ENCODE measurements around the gene CNTNAP2. TPM values are rescaled to one million over a fixed set of nuclear protein-coding genes. Genes with fewer than 3 reads are reported as not detected.
"Not testable (repeated sequence)": the region's sequence is repeated elsewhere in the genome, so short reads cannot be mapped to it uniquely, and the experiment has no call there.

CNTNAP2 gene
- total RNA-seq, 2 experiments from 2014 or later = not detected

GRCh38 chr7:148020679-148021078 is 1904.1 kb downstream of the CNTNAP2 start:
- POLR2A ChIA-PET = no interaction called here
- CTCF ChIA-PET = no interaction called here

- ChIA-PET CTCF (no interaction called here), POLR2A (no interaction called here)
Observed at GRCh38 chr7:148021507-148022045, 1905.0 kb downstream of the CNTNAP2 start.

GRCh38 chr7:148022832-148023231 is 1906.2 kb downstream of the CNTNAP2 start:
- CTCF ChIA-PET = no interaction called here
- POLR2A ChIA-PET = no interaction called here

DNA sequence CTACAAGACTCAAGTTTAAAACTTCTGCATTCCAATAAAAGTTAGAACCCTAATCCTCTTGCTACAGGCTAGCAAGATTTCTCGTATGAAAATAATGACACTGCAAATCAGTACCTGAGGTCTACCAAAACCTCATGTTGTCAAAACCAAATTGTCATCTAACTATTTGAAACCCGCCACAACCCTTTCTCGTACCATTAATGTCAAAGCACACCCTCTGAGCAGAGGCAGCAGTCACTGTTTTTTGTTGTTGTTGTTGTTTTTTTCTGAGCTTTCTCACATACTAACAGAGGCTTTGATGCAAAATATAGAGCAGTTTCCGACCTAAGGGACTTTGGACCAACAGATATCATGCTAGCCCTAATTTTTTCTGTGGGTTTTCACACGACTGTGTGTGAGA is 1910.1 kb downstream of the CNTNAP2 start:
- POLR2A ChIA-PET = no interaction called here
- CTCF ChIA-PET = no interaction called here

DNA sequence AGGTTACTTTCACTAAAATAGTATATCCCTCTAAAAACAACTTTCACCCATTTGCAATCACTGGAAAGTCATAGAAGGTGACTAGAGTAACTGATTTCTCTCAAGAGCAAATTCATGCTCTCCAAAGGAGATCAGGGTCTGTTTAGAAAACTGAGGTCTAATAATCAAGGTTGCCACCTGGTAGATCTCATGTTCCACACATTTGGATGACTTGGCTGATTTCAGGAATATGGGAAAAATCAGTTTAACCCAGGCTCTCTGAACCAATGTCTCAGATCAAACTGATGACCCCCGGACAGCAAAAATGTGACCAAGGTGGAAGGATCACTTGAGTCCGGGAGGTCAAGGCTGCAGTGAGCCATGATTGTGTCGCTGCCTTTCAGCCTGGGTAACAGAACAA is 1911.6 kb downstream of the CNTNAP2 start:
- CTCF ChIA-PET = no interaction called here
- POLR2A ChIA-PET = no interaction called here

DNA sequence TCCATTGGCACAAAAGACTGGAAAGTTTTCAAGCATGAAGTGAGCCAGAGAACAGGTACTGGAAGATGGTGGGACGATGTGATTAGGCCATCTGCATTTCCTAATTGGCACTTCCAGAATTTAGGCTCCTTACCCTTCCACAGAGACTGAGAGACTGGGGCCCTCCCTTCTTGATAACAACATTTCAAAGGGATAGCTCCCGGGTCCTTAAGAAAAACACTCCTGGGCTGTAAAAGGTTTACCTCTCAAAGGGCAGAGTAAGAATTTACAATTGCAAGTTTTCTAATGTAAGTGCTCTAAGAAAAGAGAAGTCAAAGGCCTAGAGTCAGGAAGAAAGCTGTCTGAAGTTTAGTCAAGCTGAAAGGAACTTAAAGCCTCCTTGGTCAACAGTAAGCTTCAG is 1914.4 kb downstream of the CNTNAP2 start:
- ChIA-PET POLR2A (no interaction called here), CTCF (no interaction called here)

- POLR2A ChIA-PET = no interaction called here
- CTCF ChIA-PET = no interaction called here
Observed at GRCh38 chr7:148031811-148032210, 1915.2 kb downstream of the CNTNAP2 start.

DNA sequence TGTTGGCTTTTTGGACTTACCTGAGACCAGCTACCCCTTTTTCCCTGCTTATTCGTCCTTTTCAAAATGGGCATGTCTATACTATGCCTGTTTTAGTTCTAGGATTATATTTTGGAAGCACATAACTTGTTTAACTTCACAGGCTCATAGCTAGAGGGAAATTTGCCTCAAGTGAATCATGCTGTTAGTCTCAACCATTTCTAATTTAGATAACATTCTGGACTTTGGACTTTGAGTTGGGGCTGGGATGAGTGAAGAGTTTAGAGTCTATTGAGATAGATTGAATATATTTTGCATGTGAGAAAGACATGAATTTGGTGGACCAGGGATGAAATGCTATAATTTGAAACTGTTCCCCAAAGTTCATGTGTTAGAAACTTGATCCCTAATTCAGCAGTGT is 1919.3 kb downstream of the CNTNAP2 start:
- CTCF ChIA-PET = no interaction called here

GRCh38 chr7:148037044-148037443 is 1920.4 kb downstream of the CNTNAP2 start:
- CTCF ChIA-PET = no interaction called here
- POLR2A ChIA-PET = no interaction called here

More for the DNA sequence above, 1919.3 kb downstream of the CNTNAP2 start:
- POLR2A ChIA-PET = no interaction called here

GRCh38 chr7:148041156-148041555 is 1924.6 kb downstream of the CNTNAP2 start:
- ChIA-PET CTCF (no interaction called here), POLR2A (no interaction called here)

DNA sequence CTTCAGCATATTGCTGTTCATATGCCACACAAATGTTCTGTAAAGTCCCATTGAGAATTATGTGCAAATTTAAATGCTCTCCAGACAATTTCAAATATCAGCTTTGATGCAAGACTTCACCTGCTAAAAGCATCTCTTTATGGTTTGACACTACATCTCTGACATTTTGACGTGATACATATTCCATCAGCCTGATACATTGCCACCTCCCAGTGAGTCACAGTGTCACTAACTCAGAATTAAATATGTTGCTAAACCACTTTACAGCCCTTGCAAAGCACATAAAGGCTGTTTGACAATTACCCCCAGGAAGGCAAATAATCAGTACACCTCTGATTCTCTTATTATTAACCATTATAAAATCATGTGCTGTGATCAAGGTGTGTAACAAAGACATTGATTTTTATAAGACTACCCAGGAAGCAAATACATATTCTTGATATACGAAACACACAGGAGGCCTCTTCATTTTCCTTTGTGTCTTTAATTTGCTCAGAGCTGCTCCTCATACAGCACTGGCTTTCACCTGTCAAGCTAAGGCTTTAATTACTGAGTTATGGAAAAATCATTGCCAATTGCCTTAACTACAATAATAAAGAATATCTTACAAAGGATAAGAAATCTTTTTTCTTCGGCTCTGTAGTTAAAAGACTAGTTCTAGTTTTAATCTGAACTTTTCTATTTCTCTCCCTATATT is 1926.5 kb downstream of the CNTNAP2 start:
- ChIA-PET CTCF (no interaction called here), POLR2A (no interaction called here)

DNA sequence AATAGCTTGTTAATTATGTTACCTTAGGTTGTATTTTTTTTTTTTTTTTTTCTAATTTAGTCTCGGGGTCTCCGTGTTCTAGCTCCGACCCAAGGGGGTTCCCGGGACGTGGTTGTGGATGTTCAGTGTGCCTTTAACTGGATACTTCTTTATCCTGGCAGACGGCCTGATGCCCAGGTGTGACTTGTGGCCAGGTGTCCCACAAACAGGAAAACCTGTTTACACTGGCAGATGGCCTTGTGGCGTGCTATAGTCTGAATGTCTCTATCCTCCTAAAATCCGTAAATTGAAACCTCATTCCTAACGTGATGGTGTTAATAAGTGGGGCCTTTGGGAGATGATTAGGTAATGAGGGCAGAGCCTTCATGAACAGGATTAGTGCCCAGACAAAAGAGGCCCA is 1927.6 kb downstream of the CNTNAP2 start:
- ChIA-PET CTCF (no interaction called here), POLR2A (no interaction called here)

GRCh38 chr7:148045521-148045920 is 1928.9 kb downstream of the CNTNAP2 start:
- ChIA-PET POLR2A (no interaction called here), CTCF (no interaction called here)

DNA sequence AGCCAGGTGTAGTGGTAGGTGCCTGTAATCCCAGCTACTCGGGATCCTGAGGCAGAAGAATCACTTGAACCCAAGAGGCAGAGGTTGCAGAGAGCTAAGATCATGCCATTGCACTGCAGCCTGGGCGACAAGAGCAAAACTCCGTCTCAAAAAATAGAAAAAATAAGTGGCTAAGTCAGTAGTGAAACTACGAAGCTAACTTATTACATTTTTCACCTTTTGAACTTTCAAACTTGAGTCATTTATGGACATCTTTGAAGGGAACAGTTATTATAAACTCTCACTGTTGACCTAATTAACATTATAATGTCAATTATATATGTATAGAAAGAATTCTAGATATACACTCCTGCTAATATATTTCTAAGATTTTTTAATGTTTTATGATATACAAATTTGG is 1932.5 kb downstream of the CNTNAP2 start:
- ChIA-PET POLR2A (no interaction called here), CTCF (no interaction called here)

GRCh38 chr7:148050492-148051158 is 1934.0 kb downstream of the CNTNAP2 start:
- ChIA-PET CTCF (no interaction called here), POLR2A (no interaction called here)

- POLR2A ChIA-PET = no interaction called here
- CTCF ChIA-PET = no interaction called here
Observed at GRCh38 chr7:148056406-148056805, 1939.8 kb downstream of the CNTNAP2 start.

- CTCF ChIA-PET = no interaction called here
- POLR2A ChIA-PET = no interaction called here
Observed at GRCh38 chr7:148058092-148058491, 1941.5 kb downstream of the CNTNAP2 start.

DNA sequence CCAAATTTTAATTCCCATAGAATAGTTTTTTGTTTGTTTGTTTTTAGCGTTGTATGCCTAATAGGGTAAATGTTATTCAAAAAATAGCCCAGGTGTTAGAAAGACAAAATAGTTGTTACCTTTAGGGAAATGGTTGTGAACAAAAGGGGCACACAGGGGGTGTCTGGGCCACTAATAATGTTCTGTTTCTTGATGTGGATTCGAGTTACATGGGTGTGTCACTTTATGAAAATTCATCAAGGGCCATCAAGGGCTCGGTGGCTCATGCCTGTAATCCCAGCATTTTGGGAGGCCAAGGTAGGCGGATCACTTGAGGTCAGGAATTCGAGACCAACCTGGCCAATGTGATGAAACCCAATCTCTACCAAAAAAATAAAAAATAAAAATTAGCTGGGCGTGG is 1942.2 kb downstream of the CNTNAP2 start:
- ChIA-PET CTCF (no interaction called here), POLR2A (no interaction called here)

DNA sequence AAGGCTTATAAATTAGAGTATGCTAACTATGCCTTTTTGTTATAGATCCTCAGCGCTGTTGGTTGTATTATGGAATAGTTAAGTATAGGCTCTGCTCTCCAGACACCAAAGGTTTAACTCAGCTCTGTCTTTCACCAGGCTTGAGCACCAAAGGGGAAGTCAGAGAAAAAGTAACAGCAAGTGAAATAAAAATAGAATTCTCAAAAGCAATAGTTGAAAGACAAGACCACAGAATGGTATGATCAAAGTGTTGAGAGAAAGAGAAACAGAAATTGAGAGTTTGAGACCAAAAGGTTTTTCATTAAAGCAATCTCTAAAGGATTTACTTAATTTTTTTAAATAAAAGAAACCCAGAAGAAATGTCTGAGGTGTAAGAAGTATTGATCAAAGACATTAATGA is 1944.1 kb downstream of the CNTNAP2 start:
- CTCF ChIA-PET = no interaction called here
- POLR2A ChIA-PET = no interaction called here

- CTCF ChIA-PET, POLR2A ChIA-PET: not testable (repeated sequence)
Observed at GRCh38 chr7:148078111-148078510, 1961.5 kb downstream of the CNTNAP2 start.

GRCh38 chr7:148079206-148080080 is 1962.8 kb downstream of the CNTNAP2 start:
- ChIA-PET CTCF (no interaction called here), POLR2A (no interaction called here)

Data from activated CD8-positive, alpha-beta memory T cell treated with anti-CD3 and anti-CD28 coated beads for 36 hours (primary cell).